Activated CD4-positive, alpha-beta T cell treated with anti-CD3 and anti-CD28 coated beads, Interleukin-2, Interleukin-4, amounts not matched to agents 100 ng/mL and 50 ng/mL, durations not matched to agents 16 hours and 8 hours (primary cell): ENCODE results near the gene PDK3.

Source experiments
- DNase-seq: peaks from one replicate; pipeline ENCODE4 v3.0.0-alpha.2; 2020; ENCODE audit warnings: low spot score

Gene PDK3

GRCh38 chrX:24482823-24483415, 17.8 kb downstream of the PDK3 start:
- no peak for DNase-seq

DNA sequence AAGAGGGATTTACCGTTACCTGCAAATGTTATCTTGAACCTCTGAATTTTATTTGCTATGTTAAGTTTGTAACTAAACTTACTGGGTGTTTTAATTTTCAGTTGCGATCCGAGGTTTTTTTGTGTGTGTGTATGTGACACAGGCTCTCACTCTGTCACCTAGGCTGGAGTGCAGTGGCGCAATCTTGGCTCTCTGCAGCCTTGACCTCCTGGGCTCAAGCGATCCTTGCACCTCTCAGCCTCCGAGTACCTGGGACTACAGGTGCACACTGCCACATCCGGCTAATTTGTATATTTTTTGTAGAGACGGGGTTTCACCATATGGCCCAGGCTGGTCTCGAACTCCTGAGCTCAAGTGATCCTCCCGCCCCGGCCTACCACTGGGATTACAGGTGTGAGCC, 18.5 kb downstream of the PDK3 start:
- DNase-seq = no peak

DNA sequence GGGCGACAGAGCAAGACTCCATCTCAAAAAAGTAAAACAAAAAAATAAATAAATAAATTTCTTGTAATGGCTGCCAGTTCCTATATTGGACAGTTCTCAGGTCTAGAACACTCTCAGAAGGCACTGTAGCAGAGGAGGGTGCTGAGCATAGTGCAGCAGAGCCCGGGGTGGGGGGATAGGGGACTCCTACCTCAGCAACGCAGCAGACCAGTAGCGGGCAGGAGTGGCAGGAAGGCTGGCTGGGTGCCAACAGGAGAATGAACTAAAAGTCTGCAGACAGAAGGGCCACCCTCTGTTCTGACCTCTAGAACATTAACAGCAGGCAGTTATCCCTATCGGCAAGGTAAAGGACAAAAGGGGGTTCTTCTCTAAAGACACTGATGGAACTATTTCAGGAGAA, 20.2 kb downstream of the PDK3 start:
- DNase-seq = no peak

DNA sequence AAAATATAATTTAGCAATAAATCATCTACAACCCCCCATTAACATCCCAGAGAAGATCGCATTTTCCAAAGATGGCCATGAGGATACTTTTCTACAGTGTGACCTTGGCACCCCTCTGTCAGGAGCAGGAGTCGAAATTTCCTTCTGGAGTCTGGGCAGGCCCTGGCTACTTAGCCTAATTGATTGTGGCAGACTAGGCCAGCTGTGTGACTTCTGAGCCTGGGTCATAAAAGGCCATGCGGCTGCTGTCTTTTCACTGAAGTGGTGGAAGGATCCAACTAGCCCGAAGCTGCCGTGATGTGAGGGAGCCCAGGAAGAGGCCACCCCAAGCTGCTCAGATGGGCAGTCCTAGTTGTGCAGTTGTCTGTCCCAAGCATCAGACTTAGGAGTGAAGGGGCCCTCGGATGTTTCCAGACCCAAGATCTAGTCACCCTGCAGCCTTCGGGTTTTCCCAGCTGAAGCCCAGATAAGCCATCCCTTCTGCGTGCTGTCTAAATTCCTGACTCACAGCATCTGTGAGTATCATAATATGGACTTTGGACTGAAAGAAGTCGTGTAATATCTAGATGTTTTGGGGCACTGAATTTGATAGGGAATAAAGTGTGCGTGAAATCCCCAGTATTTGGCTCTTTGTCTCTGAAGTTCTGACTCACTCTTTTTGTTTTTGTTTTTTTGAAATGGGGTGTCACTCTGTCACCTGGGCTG, 21.0 kb downstream of the PDK3 start:
- no peak for DNase-seq

DNA sequence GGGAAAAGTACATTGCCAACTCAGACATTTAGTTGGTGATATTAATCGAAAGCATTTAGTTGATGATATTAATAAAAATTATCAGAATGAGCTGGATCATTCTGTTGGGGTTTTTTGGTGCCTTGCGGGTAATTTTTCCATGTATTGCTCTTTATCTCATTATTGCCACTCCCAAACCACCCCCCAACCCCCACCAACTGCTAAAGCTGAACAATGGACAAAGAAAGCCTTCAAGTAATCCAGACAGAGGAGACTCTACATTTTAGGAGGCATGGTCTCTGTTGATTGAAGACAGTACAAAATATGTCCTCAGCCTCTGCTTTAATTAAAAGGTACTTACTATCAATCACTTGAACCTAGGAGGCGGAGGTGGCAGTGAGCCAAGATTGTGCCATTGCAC, 22.5 kb downstream of the PDK3 start:
- DNase-seq = no peak

GRCh38 chrX:24491741-24492140, 26.7 kb downstream of the PDK3 start:
- DNase-seq = no peak

GRCh38 chrX:24493740-24494581, 28.9 kb downstream of the PDK3 start:
- no peak for DNase-seq

GRCh38 chrX:24494647-24495075, 29.6 kb downstream of the PDK3 start:
- no peak for DNase-seq

- DNase-seq = no peak
These were observed 30.6 kb downstream of the PDK3 start for GRCh38 chrX:24495700-24496099.

DNA sequence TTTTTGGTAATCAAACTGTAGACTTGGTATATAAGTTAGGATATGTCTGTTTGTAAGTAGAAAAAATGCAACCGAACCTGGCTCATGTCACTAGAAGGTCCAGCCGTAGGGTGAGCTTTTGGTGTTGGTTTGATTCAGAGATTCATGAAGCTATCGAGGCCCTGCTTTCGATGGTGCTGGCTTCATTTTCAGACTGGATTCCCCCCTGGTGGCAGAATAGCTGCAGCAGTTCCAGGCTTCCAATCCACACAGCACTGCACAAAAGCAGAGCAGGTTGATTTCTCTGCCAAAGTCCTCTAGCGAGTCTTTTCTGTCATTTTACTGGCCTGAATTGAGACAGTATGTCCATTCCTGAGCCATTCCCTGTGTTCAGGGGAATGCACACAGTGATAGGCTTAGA, 33.1 kb downstream of the PDK3 start:
- no peak for DNase-seq

DNA sequence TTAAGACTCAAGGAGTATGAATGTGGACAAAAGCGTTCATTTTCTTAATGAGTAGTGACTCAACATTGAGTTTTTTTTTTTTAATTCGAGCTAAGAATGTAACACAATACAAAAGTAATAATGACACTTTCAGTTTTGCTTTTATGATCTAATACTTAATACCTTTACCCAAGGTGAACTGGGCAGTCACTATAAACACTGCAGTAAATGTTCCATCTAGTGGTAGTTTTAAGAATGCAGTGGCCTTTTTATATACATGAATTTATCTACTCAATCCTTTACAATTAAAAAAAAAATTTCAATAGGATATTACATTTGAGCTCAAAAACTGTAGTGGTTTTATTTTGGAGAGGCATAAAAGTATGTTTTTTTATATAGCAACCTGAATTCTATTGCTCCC, 33.9 kb downstream of the PDK3 start:
- no peak for DNase-seq

GRCh38 chrX:24506082-24506481, 41.0 kb downstream of the PDK3 start:
- DNase-seq = peak; percentile 68

GRCh38 chrX:24508375-24508774, 43.3 kb downstream of the PDK3 start:
- DNase-seq = peak; percentile 21

GRCh38 chrX:24513416-24513815, 48.3 kb downstream of the PDK3 start:
- DNase-seq = peak; percentile 82

- DNase-seq = no peak
These were observed 50.4 kb downstream of the PDK3 start for GRCh38 chrX:24515447-24515846.

DNA sequence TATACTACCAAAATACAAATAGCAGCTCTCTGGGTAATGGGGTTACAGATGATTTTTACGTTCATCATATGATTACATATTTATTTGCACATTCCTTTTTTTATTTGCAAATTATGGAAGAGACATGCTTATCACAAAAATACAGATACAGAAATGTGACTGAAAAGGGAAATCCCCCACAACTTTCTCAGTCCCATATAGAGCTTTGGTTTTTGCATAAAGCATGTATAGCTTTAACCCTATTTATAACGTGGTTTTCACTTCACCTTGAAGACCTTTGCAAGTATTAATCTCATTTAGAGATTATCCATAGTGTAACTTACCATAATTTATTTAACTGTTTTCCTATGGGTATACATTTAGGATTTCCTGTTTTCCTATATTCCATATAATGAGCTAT, 55.4 kb downstream of the PDK3 start:
- no peak for DNase-seq

DNA sequence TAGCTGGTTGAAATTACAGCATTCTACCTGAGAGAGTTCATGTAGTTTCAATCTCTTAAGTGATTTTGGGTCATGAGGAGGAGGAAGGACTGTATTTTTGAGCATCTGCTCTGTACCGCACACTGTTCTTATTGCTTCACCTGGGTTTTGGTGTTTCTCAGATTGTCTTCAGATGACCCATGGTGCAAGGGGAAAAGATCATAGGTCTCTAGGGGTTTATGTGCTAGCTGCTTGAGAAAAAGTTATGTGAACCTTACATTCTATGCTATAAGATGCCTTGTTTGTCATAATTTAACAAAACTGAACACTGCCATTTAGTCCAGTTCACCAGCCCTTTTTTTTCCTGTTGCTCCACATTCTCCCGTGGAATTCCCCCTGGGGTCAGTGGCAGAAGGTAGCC, 60.4 kb downstream of the PDK3 start:
- no peak for DNase-seq

GRCh38 chrX:24526616-24527015, 61.5 kb downstream of the PDK3 start:
- DNase-seq = no peak

DNA sequence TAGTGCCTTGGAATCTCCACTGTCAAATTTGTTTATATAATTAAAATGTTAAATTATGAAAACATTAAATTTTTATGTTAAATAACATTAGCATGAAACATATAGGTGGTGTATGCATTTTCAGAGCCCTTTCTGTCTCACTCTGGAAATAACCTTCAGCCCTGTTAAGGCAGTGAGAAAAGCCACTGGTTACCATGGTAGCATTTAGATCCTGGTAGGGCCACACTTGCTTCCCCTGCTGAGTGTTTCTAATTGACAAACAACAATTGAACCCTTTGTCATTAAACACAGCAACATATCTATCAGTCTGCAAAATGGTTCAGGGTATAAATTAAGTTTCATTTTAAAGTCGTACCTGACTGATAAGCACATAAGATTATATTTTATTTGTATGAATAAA, 63.5 kb downstream of the PDK3 start:
- DNase-seq = no peak

DNA sequence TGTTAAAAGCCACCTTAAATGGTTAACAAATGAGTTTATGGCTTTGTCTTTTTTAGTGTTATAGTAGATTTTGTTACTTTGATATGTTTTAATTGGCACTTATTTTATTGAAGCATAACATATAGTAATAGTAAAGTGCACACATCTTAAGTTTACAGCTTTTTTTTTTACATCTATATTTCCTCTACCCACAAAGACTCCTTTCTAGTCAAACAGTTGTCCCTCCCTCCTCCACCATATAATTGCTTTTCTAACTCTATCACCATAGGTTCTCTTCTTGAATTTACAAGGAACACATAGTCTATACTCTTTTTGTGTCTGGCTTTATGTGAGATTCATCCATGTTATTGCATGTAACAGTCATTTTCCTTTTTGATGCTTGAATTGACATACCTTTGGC, 71.5 kb downstream of the PDK3 start:
- no peak for DNase-seq

- no peak for DNase-seq
These were observed 77.7 kb downstream of the PDK3 start for GRCh38 chrX:24542756-24543155.

GRCh38 chrX:24547961-24548360, 82.9 kb downstream of the PDK3 start:
- no peak for DNase-seq

DNA sequence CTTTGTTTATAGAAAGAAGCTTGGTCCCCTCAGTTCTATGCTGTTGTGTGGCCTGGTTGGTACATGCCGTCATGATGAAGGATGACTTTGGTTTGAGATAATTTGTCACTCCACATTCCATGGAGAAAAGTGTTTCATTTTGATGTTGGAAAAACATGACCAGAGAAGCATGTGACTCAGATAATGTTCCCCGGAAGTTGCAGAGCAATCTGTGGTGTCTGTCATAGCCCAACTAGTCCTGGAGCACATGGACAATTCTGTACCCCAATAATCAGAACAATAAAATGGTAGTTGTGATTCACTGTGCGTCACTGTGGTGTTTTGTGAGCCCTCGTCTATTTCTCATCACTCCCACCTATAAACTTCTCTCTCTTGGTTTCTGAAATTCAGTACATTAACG, 85.1 kb downstream of the PDK3 start:
- DNase-seq = no peak
